ENCODE results near the gene C10orf95. TPM values are rescaled to one million over a fixed set of nuclear protein-coding genes. Genes with fewer than 3 reads are reported as not detected.

The C10orf95 gene
- total and polyA plus RNA-seq, 2 of the 13 experiments (the other 11 are each of a cell fraction or from before 2014, with no cell fraction given): 0.05 to 0.07 TPM

DNA sequence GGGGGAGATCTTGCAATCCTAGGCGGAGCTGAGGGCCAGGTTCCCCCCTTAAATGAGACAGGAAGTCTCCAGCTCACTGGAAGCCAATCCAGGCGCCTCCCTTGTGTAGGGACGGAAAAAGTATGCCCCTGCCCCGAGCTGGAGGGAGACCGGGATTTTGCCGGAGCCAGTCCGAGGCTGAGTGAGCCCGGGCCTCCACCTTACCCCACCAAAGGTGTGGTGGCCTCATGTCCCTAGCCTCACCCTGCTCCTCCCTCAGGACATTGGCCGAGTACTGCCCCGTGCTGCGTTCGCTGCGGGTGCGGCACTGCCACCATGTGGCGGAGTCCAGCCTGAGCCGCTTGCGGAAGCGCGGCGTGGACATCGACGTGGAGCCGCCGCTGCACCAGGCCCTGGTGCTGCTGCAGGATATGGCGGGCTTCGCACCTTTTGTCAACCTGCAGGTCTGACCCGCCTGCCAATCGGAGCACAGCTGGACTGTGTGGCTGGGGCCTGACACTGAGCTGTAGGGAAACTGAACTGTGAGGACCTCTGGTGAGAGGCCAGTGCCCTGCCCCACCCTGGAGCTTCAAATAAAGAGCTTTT is 28.7 kb downstream of the C10orf95 start (continued):
- no peak for TF ChIP-seq SCMH1 (CRISPR knock-in tag; IDR thresholded peaks at IDR 0.05; ENCODE audit: borderline replicate concordance)
- TF ChIP-seq SMAD1 (CRISPR knock-in tag; IDR thresholded peaks at IDR 0.05; ENCODE audit: borderline replicate concordance, low read depth): peak; percentile 85; the same call in 1 of the 2 replicates
- TF ChIP-seq, protein P1, sequence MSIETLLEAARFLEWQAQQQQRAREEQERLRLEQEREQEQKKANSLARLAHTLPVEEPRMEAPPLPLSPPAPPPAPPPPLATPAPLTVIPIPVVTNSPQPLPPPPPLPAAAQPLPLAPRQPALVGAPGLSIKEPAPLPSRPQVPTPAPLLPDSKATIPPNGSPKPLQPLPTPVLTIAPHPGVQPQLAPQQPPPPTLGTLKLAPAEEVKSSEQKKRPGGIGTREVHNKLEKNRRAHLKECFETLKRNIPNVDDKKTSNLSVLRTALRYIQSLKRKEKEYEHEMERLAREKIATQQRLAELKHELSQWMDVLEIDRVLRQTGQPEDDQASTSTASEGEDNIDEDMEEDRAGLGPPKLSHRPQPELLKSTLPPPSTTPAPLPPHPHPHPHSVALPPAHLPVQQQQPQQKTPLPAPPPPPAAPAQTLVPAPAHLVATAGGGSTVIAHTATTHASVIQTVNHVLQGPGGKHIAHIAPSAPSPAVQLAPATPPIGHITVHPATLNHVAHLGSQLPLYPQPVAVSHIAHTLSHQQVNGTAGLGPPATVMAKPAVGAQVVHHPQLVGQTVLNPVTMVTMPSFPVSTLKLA (IDR thresholded peaks at IDR 0.05): peak; percentile 28; the same call in 1 of the 2 replicates
- 0 out of 2 replicates have a peak, but pooled peaks have one; percentile 58 for TF ChIP-seq REL (CRISPR knock-in tag; conservative IDR thresholded peaks at IDR 0.05)
- no peak for TF ChIP-seq ZNF17 (CRISPR knock-in tag; IDR thresholded peaks at IDR 0.05)
- peak; percentile 85 for TF ChIP-seq GATAD1 (CRISPR knock-in tag; IDR thresholded peaks at IDR 0.05)
- TF ChIP-seq PCBP2 (optimal IDR thresholded peaks at IDR 0.05; ENCODE audit: low read depth, low read length, poor library complexity, severe bottlenecking): no peak
- TF ChIP-seq ZNF451 (CRISPR knock-in tag; IDR thresholded peaks at IDR 0.05): peak; percentile 82; the same call in 1 of the 2 replicates
- no peak for TF ChIP-seq RFX1 (IDR thresholded peaks at IDR 0.05)
- TF ChIP-seq PAX8 (CRISPR knock-in tag; IDR thresholded peaks at IDR 0.05; ENCODE audit: borderline replicate concordance): peak; percentile 98; the same call in 1 of the 2 replicates
- TF ChIP-seq ZNF674 (CRISPR knock-in tag; IDR thresholded peaks at IDR 0.05; ENCODE audit: low read depth): no peak
- peak; percentile 69; the same call in 1 of the 2 replicates for TF ChIP-seq GATAD2A (CRISPR knock-in tag; IDR thresholded peaks at IDR 0.05)
- peak; percentile 80 for TF ChIP-seq CBFB (CRISPR knock-in tag; IDR thresholded peaks at IDR 0.05)
- peak; percentile 92 for TF ChIP-seq ELF1 (CRISPR knock-in tag; IDR thresholded peaks at IDR 0.05)
- no peak for TF ChIP-seq PLRG1 (conservative IDR thresholded peaks at IDR 0.05)
- peak; percentile 89; the same call in 1 of the 2 replicates for TF ChIP-seq HDAC2 (CRISPR knock-in tag; IDR thresholded peaks at IDR 0.05)
- TF ChIP-seq ZNF775 (CRISPR knock-in tag; IDR thresholded peaks at IDR 0.05; ENCODE audit: borderline replicate concordance): no peak
- TF ChIP-seq IKZF1 (IDR thresholded peaks at IDR 0.05): no peak
- no peak for TF ChIP-seq CEBPB (IDR thresholded peaks at IDR 0.05; ENCODE audit: borderline replicate concordance, low read depth, low read length)
- 0 out of 2 replicates have a peak, but pooled peaks have one; percentile 70 for TF ChIP-seq ZNF737 (CRISPR knock-in tag; IDR thresholded peaks at IDR 0.05; ENCODE audit: borderline replicate concordance)
- TF ChIP-seq, protein P2, sequence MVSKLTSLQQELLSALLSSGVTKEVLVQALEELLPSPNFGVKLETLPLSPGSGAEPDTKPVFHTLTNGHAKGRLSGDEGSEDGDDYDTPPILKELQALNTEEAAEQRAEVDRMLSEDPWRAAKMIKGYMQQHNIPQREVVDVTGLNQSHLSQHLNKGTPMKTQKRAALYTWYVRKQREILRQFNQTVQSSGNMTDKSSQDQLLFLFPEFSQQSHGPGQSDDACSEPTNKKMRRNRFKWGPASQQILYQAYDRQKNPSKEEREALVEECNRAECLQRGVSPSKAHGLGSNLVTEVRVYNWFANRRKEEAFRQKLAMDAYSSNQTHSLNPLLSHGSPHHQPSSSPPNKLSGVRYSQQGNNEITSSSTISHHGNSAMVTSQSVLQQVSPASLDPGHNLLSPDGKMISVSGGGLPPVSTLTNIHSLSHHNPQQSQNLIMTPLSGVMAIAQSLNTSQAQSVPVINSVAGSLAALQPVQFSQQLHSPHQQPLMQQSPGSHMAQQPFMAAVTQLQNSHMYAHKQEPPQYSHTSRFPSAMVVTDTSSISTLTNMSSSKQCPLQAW (CRISPR knock-in tag; IDR thresholded peaks at IDR 0.05): peak; percentile 34; the same call in 1 of the 2 replicates
- no peak for TF ChIP-seq JARID2 (CRISPR knock-in tag; IDR thresholded peaks at IDR 0.05; ENCODE audit: insufficient replicate concordance)
- no peak; the same call in 1 of the 2 replicates for TF ChIP-seq ZNF350 (CRISPR knock-in tag; IDR thresholded peaks at IDR 0.05; ENCODE audit: borderline replicate concordance, low read depth)
- TF ChIP-seq ZNF207 (IDR thresholded peaks at IDR 0.05; ENCODE audit: borderline replicate concordance): no peak
- peak; percentile 83; the same call in 1 of the 2 replicates for TF ChIP-seq ZNF766 (CRISPR knock-in tag; IDR thresholded peaks at IDR 0.05; ENCODE audit: borderline replicate concordance)
- TF ChIP-seq ZNF816 (CRISPR knock-in tag; IDR thresholded peaks at IDR 0.05; ENCODE audit: borderline replicate concordance): no peak
- TF ChIP-seq NCOA2 (CRISPR knock-in tag; IDR thresholded peaks at IDR 0.05): peak; percentile 67
- TF ChIP-seq, protein P3, sequence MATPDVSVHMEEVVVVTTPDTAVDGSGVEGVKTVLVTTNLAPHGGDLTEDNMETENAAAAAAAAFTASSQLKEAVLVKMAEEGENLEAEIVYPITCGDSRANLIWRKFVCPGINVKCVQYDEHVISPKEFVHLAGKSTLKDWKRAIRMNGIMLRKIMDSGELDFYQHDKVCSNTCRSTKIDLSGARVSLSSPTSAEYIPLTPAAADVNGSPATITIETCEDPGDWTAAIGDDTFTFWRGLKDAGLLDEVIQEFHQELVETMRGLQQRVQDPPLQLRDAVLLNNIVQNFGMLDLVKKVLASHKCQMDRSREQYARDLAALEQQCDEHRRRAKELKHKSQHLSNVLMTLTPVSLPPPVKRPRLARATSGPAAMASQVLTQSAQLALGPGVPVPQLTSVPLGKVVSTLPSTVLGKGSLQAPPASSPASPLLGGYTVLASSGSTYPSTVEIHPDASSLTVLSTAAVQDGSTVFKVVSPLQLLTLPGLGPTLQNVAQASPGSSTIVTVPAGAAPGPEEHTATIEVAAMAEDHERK (CRISPR knock-in tag; IDR thresholded peaks at IDR 0.05; ENCODE audit: low read depth): 0 out of 2 replicates have a peak, but pooled peaks have one; percentile 51
- TF ChIP-seq ZFAT (CRISPR knock-in tag; conservative IDR thresholded peaks at IDR 0.05): no peak
